GM18858 (cell line): Measurements from ENCODE around the gene EMC1.
"Not testable (repeated sequence)": the region's sequence is repeated elsewhere in the genome, so short reads cannot be mapped to it uniquely, and the experiment has no call there.

Experiments used
- ATAC-seq: cut with Tn5 transposase; IDR thresholded peaks from one replicate; pipeline ENCODE4 v1.9.1; 2021; ENCODE audit not compliant: unreplicated experiment

Gene EMC1

DNA sequence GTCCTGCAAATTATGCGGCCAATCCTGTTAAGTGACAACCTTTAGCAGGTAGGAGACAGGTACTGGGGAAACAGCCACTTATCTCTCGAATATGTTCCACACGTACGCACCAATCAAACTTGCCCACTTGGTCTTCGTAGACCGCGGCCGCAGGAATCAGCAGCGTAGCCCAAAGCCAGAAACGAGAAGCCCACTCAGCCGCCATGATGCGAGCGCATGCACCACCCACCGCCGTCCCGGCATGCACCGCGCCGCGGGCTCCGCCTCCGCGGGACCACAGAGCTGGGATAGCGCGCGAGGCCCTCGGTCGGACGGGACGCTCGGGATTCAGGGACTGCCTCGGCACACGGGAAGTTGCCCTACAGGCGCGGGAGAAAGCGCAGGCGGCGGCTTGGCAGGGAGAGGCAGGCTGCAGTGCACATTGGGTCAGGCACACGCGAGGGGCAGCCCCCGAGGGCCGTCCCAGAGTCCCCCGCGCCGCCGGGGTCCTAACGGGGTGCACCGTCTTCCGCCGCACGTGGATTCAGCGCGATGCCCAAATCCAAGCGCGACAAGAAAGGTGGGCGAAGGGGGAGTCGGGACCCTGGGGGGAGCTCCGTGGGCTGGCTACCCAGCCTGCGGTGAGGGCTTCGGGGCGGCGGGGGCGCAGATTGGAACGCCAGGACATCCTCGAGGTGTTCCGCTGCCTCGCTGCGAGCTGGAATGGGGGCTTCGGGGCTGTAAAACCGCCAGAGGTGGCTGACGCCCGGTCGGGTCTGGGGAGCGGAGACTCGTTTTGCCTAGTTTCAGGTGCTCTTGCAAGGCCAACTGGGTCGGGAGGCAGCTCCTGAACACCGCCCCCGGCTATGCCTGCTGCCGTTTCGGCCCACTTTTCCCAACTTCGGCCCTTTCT, at the start of gene EMC1, which contains the start of gene MRTO4:
TSS of gene EMC1 (minus strand) at position 220 of the 892 bp plus-strand sequence. CDS start at position 205, 15 bp downstream.
TSS of gene MRTO4 (plus strand) at position 501 of the 892 bp plus-strand sequence. CDS start at position 532, 31 bp downstream.
- ATAC-seq: peak; percentile 67

- ATAC-seq: no peak
These were observed 48.9 kb upstream of the EMC1 start for GRCh38 chr1:19300211-19300610.

DNA sequence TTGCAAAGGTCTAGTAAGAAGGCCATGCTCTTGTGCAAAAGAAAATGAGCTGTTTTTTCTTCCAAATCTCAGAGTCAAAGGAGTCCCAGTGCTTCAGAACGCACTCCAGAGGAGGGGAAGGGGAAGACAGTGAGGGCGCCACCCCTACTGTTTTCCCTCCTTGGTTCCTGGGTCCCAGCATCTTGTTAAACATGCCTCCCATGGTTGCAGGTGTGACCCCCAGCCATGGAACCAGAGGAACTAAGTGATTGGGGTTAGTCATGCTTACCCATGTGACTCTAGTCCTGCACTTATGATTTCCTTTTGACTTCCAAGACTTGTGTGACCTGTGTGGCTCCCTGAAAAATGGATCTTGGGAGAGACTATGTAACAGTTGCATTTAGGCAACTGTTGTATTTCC, 43.3 kb upstream of the EMC1 start:
- ATAC-seq: no peak

GRCh38 chr1:19289244-19289643, 37.9 kb upstream of the EMC1 start:
- ATAC-seq: no peak

- ATAC-seq: not testable (repeated sequence)
These were observed 37.3 kb upstream of the EMC1 start, which contains the start of gene AKR7A3 for GRCh38 chr1:19288324-19289241. TSS of gene AKR7A3 (minus strand) at chr1:19288770. CDS start at chr1:19288709, 61 bp downstream.

DNA sequence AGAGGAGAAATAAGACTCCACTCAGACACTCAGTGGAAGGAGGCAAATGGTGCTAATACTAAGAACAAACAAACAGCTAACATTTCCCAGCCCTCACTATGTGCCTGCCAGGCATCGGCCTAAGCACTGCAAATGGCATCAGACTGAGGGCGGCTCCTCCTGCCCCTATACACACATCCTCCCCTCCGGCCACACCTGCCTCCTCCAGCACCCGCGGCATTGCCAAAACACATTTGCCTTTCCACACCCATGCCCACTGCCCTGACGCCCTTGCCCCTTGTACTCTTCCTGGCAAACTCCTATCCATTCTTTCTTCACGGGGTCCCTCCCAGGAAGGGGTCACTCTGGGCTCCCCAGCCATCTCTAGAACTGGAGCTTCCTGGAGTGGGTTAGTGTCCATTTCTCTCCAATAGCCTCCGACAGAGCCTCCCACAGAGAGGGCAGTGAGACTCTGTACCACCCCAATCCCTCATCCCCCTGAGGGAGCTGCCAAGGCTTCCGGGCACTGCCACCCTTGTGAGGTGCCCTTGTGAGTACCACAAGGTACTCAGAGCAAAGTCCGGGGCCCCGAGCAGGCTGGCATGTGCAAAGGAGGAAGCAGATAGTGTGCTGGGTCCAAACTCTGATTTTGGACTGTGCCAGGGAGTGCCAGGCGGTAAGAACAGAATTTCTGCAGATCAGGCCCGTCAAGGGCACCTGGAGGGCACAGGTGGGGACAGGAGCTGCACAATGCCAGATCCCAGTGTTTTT, 36.3 kb upstream of the EMC1 start:
- ATAC-seq: no peak

DNA sequence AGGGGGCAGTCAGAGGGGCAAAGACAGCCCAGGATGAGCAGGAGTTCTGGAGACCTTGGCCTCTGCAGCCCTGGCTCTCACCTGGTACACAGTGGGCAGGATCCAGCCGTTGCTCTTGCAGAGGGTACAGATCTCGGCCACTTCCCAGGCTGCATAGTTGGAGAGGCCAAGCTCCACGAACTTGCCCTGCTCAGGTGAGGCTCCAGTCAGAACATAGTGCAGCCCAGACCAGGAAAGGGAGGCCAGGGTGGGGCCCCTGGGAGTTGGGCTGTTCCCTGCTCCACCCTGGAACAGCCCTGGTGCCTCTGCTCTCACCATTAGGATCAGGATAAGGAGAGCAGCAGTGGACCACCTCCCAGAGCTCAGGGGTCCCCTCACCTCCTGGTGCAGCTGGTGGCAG, 34.5 kb upstream of the EMC1 start:
- ATAC-seq: not testable (repeated sequence)

DNA sequence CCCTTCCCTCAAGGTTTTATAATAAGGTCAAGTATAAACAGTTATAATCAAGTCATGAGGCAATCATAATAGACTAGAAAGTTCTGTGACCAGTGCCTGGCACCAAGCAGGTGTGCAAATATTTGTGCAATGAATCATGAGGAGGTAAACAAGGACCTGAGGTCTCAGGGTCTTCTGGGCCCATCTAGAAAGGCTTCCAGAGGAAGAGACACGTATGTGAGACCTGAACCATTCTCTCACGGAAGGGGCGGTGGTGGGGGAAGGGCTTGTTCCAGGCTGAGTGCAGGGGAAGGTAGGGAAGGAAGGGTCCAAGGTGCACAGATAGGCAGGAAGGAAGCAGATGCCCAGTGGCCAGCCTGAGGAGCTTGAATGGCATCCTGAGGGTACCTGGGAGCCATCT, 34.0 kb upstream of the EMC1 start:
- ATAC-seq: not testable (repeated sequence)

DNA sequence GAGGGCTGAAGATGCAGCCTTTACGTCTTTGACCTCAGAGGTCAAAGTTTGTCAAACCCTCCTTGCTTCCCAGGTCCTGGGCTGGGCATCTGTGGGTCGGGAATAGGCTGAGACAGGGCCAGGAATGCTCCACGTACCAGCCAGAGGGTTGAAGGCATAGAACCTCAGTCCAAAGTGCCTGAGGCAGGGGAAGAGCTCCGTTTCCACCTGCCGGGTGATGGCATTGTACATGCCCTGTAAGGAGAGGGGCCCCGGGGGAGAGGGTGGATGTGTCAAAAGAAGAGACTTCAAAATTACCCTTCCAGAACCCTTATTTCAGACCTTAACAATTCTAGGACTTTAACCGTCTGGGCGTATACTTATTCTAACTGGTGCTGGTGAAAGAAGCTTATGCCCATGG, 33.6 kb upstream of the EMC1 start:
- ATAC-seq: no peak

DNA sequence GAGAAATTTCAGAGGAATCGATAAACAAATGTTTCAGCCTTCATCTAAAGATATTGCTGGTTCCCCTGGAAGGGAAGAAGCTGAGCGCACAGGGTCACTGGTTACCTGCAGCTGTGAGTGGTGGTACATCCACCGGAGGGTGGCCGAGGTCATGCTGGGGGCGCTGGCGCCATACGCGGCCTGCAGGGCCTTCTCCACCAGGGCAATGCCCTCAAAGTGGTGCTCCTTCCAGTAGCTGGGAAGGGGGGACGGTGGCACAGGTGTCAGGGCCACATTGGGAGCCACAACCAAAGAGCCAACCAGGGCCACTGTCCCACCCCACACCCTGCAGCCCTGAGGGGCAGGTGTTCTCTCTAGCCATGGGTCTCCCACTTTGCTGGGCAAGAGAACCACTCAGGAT, 32.6 kb upstream of the EMC1 start:
- no peak for ATAC-seq

GRCh38 chr1:19274636-19275035, 23.3 kb upstream of the EMC1 start:
- ATAC-seq: no peak

GRCh38 chr1:19273844-19274531, 22.7 kb upstream of the EMC1 start:
- ATAC-seq: not testable (repeated sequence)

DNA sequence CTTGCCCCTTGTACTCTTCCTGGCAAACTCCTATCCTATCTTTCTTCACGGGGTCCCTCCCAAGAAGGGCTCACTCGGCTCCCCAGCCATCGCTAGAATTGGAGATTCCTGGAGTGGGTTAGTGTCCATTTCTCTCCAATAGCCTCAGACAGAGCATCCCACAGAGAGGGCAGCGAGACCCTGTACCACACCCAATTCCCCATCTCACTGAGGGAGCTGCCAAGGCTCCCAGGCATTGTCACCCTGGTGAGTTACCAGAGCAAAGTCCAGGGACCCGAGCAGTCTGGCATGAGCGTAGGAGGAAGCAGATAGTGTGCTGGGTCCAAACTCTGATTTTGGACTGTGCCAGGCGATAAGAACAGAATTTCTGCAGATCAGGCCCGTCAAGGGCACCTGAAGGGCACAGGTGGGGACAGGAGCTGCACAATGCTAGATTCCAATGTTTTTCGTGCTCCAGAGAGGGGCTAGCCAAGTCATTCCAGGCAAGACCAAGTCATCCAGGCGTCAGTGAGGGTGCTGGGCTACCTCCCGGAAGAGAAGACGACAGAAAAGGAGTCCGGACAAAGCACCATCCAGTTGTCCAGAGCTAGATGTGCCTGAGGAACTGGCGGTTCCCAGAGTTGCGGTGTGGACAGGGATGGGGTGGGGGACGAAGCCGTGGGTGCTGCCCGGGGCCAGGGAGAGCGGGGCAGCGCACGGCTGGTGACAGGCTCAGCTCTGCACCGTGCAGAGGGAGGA, 22.0 kb upstream of the EMC1 start:
- ATAC-seq: no peak

- no peak for ATAC-seq
These were observed 20.7 kb upstream of the EMC1 start for GRCh38 chr1:19272064-19272463.

GRCh38 chr1:19270343-19270730, 19.0 kb upstream of the EMC1 start:
- ATAC-seq: not testable (repeated sequence)

DNA sequence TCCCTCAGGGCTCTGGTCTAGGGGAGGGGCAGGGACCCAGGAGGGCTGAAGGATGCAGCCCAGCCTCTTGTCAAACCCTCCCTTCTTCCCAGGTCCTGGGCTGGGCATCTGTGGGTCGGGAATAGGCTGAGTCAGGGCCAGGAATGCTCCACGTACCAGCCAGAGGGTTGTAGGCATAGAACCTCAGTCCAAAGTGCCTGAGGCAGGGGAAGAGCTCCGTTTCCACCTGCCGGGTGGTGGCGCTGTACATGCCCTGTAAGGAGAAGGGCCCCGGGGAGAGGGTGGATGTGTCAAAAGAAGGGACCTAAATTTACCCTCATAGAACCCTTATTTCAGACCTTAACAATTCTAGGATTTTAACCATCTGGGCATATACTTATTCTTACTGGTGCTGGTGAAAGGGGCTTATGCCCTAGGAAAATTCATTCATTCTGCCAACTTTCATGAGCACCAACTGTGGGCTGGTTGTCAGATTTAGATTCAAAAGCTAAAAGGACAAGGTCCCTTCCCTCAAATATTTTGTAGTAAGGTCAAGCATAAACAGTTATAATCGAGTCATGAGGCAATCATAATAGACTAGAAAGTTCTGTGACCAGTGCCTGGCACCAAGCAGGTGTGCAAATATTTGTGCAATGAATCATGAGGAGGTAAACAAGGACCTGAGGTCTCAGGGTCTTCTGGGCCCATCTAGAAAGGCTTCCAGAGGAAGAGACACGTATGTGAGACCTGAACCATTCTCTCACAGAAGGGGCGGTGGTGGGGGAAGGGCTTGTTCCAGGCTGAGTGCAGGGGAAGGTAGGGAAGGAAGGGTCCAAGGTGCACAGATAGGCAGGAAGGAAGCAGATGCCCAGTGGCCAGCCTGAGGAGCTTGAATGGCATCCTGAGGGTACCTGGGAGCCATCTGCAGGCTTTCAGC, 18.4 kb upstream of the EMC1 start:
- ATAC-seq: not testable (repeated sequence)

DNA sequence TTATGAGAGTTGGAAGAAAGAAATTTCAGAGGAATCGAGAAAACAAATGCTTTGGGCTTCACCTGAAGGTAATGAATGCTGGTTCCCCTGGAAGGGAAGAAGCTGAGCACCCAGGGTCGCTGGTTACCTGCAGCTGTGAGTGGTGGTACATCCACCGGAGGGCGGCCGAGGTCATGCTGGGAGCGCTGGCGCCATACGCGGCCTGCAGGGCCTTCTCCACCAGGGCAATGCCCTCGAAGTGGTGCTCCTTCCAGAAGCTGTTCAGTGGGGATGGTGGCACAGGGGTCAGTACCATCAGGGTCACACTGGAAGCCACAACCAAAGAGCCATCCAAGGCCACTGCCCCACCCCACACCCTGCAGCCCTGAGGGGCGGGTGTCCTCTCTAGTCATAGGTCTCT, 17.1 kb upstream of the EMC1 start:
- ATAC-seq: no peak

DNA sequence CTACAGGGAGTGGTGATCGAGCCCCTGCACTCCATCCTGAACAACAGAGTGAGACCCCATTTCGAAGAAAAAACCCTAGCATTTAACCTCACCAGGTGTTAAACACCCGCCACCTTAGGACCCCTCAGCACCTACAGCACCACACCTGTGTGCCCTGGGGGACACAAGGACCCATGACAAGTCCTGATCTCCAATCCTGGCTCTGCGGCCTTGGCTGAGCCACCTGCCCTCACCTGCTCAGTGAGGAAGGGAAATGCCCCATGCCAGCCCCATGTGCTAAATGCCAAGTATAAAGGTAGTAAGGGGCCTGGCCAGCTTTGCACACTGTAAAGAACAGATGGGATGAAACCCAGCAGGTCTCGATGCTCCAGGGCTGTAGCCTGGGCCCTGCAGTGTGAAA, 11.4 kb upstream of the EMC1 start:
- no peak for ATAC-seq
